GM21528 (cell line): ENCODE measurements around the gene BTBD7.

Experiments used
- ATAC-seq: cut with Tn5 transposase; IDR thresholded peaks from one replicate; pipeline ENCODE4 v1.9.1; 2021; ENCODE audit warnings: mild to moderate bottlenecking, moderate library complexity; ENCODE audit not compliant: unreplicated experiment, low FRiP score

The BTBD7 gene

DNA sequence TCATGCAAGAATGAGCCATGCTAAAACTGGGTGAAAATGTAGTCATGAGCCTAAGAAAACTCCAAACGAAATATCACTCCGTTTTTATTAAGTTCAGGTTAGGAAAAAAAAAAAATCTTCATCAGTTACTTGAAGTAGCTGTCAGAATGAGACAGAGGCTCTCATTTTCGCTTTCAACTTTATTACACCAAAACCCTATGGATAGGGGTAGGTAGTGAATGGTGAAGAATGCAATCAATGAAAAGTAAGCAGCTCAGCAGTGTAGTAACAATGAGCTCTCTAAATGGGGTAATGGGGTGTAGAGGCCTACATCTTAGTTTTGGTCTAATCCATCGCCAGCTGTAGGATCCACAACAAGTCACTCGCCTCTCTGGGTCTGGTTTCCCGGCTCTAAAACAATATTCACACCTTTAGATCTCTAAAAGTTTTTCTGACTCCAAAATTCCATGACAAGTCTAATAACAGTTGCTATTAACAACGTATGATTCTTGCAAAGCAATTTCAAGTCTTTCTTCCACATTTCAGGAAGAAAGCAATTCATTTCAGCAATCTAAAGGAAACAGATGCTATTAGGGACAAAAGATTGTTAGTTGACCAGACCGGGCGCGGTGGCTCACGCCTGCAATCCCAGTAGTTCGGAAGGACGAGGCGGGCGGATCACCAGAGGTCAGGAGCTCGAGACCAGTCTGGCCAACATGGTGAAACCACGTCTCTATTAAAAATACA, 1.7 kb downstream of the BTBD7 start:
- no peak for ATAC-seq

DNA sequence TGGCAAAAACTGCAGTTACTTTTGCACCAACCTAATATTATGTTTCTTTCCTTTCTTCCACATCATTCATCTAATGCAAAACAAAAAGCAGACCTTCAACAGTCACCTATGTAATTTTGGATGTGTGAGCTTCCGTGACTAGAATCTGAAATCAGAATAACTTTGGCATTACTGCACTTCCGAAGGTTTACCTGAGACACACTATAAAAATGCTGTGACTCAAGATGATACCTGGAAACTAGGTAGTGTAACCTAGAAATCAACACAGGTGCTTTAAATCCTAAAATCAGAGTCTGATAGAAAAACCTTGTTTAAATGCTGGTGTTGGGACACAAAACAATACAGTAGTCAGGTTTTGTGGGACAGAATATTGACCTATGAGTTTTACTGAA, 2.2 kb downstream of the BTBD7 start:
- no peak for ATAC-seq

DNA sequence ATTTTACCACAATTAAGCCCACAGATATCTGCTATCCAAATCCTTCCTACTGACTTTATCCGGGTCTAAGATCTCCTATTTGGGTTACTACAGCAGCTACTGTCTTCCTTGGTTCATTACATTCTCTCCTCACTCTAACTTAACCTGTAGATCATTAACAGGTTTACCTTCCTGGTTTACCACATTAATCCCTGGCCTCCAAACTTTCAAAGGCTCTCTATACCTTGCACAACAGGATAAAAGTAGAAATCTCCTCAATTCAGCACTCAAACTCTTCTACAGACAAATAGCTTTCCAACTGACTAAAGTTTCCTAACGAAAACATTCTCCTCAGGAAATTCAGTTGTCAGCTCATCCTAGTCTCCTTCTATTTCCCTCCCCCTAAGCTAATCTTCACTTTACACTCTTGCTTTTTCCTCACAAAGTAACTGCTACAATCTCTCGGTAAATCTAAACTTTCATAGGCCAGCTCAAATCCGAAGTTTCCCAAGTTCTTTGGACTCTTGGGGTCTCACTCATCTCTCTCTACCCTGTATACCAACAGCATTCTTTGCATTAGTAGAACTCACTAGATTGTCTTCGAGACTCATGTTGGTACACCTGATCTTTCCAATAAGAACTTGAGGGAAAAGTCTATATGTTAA, 2.7 kb downstream of the BTBD7 start:
- no peak for ATAC-seq

DNA sequence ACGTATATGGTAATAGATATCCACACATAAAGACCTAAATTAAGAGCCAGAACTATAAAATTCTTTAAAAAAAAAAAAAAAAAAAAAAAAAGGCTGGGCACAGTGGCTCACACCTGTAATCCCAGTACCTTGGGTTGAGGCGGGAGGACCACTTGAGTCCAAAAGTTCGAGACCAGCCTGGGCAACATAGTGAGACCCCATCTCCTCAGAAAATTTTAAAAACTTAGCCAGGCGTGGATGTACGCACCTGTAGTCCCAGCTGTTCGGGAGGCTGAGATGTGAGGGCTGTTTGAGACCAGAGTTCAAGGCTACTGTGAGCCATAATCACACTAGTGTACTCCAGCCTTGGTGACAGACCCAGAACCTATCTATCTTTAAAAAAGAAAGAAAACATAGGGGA, 4.3 kb downstream of the BTBD7 start:
- no peak for ATAC-seq

DNA sequence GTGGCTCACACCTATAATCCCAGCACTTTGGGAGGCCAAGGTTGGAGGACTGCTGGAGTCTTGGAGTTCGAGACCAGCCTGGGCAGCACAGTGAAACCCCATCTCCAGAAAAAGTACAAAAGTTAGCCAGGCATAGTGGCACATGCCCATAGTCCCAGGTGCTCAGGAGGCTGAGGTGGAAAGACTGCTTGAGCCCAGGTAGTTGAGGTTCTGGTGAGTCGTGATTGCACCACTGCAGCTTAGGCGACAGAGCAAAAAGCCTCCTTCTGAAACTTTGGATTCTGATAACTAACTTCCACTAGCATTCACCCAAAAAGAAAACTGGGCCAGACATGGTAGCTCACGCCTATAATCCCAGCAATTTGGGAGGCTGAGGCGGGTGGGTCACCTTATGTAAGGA, 6.6 kb downstream of the BTBD7 start:
- no peak for ATAC-seq

DNA sequence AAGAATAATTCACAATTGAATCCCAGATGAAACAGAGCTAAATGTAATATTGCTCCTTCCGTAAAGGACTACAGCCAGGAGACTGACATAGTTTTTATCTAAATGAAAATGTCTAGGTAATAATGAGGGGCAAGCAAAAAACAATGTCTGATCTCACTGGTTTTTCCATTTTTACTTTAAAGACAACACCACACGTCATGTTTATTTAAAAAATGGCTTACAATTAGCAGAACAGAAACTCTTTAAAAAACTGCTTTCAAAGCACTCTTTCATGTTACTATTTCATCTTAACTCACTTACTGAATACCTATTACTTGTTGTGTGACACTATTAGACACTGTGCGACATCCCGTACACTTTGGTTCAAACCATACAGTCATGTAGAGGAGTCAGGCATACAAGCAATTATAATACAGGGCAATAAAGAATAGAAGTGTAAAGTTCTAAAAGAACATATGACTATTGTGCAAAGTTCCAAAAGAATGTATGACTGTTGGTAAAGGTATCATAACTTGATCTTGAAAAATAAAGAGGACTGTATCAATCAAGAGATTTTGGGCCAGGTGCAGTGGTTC, 9.1 kb downstream of the BTBD7 start:
- ATAC-seq, result no peak

DNA sequence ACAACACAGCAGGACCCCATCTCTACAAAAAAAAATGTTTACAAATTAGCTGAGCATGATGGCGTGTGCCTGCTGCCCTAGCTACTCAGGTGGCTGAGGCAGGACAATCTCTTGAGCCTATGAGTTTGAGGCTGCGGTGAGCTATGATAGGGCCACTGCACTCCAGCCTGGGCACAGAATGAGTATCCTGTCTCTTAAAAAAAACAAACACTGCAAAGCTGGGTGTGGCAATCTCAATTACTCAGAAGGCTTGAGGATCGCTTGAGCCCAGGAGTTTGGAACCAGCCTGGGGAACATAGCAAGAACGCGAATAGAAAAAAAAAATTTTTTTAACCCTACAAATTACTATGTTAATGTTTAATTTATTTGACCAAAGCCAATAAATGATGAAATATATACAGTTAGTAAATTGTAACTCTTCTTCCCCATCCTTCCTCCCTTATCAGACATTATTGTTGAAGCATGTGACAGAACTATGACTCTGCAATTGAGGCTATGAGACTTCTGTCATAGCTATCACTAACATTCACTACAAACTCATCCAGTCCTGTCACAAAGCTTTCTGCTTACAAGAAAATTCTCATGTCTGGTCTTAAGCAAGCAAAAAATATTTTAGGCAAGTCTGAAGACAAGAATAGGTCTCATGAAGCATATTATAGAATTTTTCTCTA, 9.8 kb downstream of the BTBD7 start:
- no peak for ATAC-seq

DNA sequence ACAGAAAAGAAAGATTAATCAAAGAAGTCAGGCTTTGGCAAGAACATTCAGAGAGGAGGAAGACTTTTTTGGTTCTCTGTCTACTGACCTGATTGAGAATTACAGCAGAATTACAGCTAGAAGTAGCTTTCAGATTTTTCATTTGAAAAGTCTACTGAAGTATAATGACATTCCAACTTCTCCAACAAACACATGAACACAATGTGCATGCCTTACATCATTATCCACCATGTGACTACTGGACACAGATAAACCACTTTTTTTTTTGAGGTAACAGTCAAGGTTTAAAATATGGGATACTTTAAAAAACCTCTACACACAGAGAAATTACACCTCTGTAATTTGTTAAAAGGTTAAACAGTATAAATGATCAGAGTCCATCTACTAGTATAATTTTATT, 12.3 kb downstream of the BTBD7 start:
- no peak for ATAC-seq

DNA sequence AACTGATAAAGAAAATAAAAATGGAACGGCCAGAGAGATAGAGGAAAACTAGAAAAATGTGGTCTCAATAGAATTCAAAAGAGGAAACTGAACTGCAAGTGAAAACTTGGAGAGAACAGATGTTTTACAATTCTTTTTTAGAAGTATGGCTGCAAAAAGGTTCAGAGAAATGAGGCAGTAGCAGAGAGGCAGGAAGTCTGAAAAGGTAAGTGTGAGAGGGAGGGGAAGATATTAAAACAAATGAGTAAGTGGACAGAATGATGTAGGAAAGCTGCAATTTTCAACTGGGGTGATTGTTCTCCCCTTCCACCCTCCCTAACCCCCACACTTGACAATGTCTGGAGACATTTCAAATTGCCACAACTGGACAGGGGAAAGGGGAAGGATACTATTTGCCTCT, 12.9 kb downstream of the BTBD7 start:
- ATAC-seq, result no peak

DNA sequence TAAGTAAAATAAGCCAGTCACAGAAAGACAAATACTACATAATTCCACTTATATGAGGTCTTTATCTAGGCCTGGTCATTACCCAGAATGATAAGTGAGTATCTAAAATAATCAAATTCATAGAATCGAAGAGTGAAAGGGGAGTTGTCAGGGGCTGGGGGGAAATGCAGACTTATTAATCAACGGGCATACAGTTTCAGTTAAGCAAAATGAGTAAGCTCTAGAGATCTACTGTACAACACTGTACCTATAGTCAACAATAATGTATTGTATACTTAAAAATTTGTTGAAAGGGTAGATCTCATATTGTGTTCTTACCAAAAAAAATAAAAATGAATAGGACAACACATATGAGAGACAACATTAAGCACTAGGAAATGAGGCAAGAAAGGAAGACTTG, 13.3 kb downstream of the BTBD7 start:
- no peak for ATAC-seq

DNA sequence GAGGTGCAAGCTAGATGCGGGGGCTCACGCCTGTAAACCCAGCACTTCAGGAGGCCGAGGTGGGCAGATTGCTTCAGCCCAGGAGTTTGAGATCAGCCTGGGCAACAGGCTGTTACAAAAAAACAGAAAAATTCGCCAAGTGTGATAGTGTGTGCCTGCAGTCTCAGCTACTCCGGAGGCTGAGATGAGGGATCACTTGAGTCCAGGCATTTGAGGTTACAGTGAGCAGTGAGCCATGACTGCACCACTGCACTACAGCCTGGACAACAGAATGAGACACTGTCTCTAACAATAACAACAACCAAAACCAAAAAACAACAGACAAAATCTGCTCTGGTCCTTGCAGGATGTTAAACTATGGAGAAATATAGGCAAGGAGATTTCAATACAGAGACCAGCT, 13.9 kb downstream of the BTBD7 start:
- ATAC-seq, result no peak

DNA sequence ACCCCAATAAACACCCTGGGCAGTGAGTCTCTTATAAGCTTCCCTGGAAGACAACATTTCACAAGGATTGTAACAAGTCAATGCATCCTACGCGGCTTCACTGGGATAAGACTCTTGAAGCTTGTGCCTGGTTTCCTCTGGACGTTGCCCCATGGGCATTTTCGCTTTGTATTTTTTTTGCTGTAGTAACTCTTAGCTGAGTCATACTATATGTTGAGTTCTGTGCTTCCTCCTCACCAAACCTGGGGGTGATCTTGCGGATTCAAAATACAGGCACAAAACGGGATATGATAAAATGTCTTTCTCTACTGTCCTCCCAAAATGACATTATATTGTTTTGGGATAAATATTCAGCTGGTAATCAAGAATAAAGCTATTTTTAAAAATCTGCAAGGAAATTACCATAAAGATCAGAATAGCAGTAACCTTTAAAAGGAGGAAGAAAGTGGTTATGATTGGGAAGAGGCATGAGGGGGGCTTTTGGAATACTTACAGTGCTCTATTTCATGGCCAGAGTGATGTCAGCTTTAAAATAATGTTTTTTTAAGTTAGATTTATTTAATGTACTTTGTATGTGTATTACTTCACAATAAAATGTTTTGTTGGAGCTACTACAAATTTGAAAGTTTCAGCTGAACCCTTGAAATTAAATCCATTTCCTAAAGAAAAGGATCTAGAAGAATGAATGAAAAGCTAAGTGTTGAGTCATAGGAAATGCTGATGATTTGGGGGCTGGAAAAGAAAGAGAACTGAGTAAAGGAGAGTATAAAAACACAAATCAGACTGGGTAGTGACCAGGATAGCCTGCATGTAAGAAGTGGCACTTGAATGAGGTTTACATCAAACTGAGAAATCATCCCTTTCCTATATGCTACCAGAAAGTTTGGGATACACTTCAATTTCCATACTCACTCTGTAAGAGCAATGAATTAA, 14.7 kb downstream of the BTBD7 start:
- no peak for ATAC-seq

DNA sequence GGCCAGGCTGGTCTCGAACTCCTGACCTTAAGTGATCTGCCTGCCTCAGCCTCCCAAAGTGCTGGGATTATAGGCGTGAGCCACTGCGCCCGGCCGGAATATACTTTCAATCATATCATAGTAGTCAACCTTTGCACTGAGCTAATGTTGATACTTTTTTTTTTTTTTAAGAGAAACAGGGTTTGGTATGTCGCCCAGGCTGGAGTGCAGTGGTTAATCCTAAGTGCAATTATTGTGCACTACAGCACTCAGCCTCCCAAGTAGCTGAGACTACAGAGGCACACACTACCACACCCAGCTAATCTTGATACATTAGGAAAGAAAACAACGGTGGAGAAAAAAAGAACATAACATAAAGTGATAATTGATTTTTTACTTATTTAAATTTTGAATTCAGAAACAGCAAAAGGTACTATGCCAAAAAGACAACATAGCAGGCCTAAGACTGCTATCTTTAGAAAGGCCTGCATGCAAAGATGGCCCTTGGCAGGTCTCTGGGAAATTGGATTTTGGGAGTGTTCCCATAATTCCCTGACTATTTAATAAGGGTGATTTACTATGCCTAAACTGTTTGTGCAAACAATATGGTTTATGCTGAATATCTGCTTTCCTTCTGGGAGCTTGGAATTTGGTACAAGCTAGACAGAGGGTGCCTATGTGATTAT, 15.5 kb downstream of the BTBD7 start:
- no peak for ATAC-seq

DNA sequence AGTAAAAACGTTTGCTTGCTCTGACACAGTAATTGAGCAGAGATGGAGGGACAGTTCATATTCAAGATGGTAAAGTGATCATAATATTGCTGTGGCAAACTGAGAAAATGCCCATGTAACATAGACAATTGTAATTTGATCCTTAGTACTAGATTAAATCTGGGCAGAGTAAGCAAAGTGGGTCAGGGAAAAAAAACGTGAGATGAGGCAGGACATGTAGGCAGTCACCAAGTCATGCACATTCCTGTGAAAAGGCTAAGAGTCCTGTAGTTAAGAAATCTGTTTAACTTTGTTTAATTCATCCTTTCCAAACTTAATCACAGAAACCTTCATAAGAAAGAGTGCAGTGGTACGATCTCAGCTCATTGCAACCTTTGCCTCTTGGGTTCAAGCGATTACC, 16.1 kb downstream of the BTBD7 start:
- ATAC-seq, result no peak

DNA sequence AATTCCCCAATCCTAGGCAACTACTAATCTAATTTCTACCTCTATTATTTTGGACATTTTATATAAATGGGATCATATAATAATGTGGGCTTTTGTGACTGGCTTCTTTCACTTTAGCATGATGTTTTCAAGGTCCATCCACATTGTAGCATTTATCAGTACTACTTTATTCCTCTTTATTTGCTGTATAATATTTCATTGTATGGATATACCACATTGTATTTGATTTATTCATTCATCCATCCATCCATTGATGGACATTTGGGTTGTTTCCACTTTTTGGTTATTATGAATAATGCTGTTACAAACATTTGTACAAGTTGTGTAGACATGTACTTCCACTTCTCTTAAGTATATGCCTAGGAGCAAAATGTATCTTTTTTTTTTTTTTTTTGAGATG, 17.3 kb downstream of the BTBD7 start:
- no peak for ATAC-seq

DNA sequence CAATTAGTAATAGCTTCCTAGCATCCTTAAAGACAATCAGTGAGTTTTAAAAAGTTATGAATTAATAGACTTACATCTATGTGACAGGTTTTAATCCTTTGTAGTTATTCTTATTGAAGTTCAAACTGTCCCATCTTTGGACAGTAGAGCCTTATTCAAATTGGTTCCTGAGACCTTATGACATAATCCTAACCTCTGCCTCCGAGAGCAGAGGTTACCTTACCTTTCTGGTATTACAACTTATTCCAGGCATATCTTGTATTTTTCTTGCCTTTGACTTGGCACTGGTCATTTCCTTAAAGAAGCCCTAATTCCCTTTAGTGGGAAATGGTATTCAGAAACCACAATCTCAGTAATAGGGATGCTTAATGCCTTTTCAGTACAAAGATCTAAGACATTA, 21.8 kb downstream of the BTBD7 start:
- ATAC-seq, result no peak

DNA sequence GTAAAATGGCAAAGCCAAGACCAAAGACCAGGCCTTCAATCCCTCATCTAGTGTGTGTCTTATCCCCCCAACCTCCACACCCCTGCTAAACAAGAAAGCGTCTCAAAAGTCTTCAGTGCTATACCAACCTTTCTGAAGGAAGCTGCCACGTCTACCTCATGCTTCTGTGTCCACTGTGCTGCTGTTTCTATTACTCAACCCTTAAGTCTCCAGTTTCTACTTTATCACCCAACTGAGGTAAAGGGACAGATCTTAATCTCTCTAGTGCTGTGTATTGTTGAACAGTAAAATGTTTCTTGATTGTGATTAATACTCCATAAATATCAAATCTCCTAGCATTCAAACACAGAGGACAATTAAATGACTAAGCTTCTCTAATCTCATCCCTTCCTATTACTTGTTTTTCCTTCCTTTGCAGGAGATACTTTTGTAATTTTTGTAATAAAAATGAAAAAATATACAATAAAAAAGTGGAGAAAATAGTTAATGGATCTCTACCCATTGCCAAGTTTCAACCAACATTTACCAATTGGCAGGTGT, 23.3 kb downstream of the BTBD7 start:
- ATAC-seq, result no peak

DNA sequence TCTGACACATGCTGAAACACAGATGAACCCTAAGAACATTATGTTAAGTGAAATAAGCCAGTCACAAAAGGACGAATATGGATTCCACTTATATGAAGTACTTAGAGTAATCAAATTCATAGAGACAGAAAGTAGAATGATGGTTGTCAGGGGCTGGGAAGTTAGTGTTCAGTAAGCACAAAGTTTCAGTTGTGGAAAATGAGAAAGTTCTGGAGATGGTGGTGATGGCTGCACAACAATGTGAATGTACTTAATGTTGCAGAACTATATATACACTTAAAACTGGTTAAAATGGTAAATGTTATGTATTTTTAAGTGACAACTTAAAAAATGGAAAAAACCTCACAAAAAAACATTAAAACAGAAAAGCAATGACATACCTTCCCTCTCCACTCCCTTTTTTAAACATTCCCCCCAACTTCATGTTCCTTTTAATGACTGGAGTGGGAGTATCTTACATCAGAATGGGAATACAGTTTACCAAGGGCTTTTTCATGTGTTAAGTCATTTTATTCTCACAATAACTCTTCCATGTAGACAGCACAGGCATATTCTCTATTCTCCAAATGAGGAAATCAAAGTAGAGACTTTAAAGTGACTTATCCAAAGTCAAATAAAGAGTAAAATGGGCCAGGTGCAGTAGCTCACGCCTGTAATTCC, 24.0 kb downstream of the BTBD7 start:
- ATAC-seq, result no peak

DNA sequence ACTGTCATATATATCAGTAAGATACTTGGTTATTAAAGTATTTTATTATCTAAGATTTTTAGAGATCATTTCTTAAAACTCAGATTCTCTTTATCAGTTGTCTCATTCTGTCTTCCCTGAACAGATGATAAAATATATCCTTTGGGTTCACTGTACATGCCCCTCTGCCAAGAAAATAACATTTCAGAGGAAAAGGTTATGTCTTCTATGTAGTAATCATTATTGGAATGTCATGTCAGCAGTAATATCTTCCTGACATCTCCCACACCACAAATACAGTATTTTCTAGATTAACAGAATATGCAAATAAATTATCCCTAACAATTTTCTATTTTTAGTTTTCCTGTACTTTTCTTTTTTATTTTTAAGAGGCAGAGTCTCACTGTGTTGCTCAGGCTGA, 26.0 kb downstream of the BTBD7 start:
- ATAC-seq, result no peak
